Gastrocnemius medialis (tissue), 4 donors: Measurements from ENCODE around the gene PRELID1. TPM values are rescaled to one million over a fixed set of nuclear protein-coding genes. Genes with fewer than 3 reads are reported as not detected.

ENCODE experiments used
- ATAC-seq, 2 donors: fragments of 150-250 bp; one replicate each; pipeline ENCODE4 v1.9.1; 2016
- DNase-seq, 2 donors: peaks; one replicate each; pipeline ENCODE4 v3.0.0-alpha.2; 2019
- H3K27ac ChIP-seq, 4 donors: fragments of 200-600 bp; sonication (generic); 1 replicate in 1 of 4; 2 replicates in 3 of 4; pipeline ENCODE4 v1.5.1; 2016 to 2018; ENCODE audit warnings: mild to moderate bottlenecking in 2 of 4, moderate library complexity in 1 of 4
- H3K27me3 ChIP-seq, 3 donors: fragments of 200-600 bp; sonication (generic) in 2 of 3; 1 replicate in 1 of 3; 2 replicates in 2 of 3; pipeline versions ENCODE4 v1.5.1 to v1.6.0; 2016 to 2019; ENCODE audit warnings: mild to moderate bottlenecking in 1 of 3, moderate library complexity in 1 of 3
- H3K36me3 ChIP-seq, 2 donors: fragments of 200-600 bp; sonication (generic) in 1 of 2; one replicate each; pipeline ENCODE4 v1.5.1; 2017 to 2018
- H3K4me1 ChIP-seq, 2 donors: fragments of 200-600 bp; sonication (generic) in 1 of 2; one replicate each; pipeline ENCODE4 v1.5.1; 2016 to 2017; ENCODE audit warnings: mild to moderate bottlenecking in 2 of 2
- H3K4me3 ChIP-seq, 4 donors: fragments of 200-600 bp; sonication (generic) in 3 of 4; 1 replicate in 1 of 4; 2 replicates in 3 of 4; pipeline ENCODE4 v1.5.1; 2016 to 2019; ENCODE audit warnings: mild to moderate bottlenecking in 2 of 4
- H3K9me3 ChIP-seq, 3 donors: fragments of 200-600 bp; sonication (generic) in 2 of 3; 1 replicate in 1 of 3; 2 replicates in 2 of 3; pipeline ENCODE4 v1.5.1; 2016 to 2019
- POLR2A ChIP-seq, 2 donors: fragments of 450-650 bp; IDR thresholded peaks; one replicate each; pipeline ENCODE4 v1.6.1; 2017; ENCODE audit warnings: antibody characterized with exemption in 2 of 2, mild to moderate bottlenecking in 2 of 2, moderate library complexity in 2 of 2
- in situ Hi-C, 4 donors: fragments of 200-750 bp; cut with MboI; loops; one replicate each; pipeline versions ENCODE4 v1.15.0 to v1.8.0; 2017; ENCODE audit warnings: low sequenced_read_pairs in 4 of 4
- intact Hi-C: fragments of 100-400 bp; cut with DNase I; formaldehyde crosslinking; loops from one replicate; pipeline ENCODE4 v1.15.1; 2023; ENCODE audit warnings: low total_unique reads
- total RNA-seq, 4 donors: library from RNA; depleted of rRNA; stranded (reverse); fragments of >200 nt; gene quantifications; one replicate each; pipeline versions ENCODE4 v1.1.0 to v1.2.3, GENCODE V29; 2016
- TF ChIP-seq, protein P1 (sequence below), 5 experiments: fragments of 450-650 bp in 3 of 5; fragments of 200-600 bp in 2 of 5; sonication (generic) in 2 of 5; IDR thresholded peaks in 4 of 5; conservative IDR thresholded peaks in 1 of 5; 1 replicate in 4 of 5; 2 replicates in 1 of 5; pipeline ENCODE4 v1.5.1; 2016 to 2019; ENCODE audit warnings: antibody characterized with exemption in 5 of 5, mild to moderate bottlenecking in 3 of 5, moderate library complexity in 3 of 5

PRELID1 gene
- total RNA-seq, 4 donors from 2014 or later: 13.4 to 45.8 (median 28.2) TPM

DNA sequence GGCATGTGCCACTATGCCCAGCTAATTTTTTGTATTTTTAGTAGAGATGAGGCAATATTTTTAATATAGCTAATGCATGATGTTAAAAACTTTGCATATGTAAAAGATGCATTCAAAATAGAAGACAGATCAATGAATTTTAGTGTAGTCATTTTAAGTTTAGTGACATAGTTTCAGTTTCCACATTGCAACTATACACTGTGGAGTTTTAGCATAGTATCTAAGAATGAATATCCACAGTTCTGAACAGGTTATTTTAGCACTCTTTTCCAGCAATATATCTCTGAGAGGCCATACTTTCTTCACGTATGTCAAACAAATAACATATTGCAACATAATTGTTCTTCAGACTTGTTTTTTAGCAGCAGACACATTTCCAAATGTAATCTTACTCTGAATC is 39.4 kb upstream of the PRELID1 start:
- in situ Hi-C loops (loop anchor here in 1 of 4 donors (25.0 kb wide), 1 partner anchor 152 kb away; no protein-coding TSS in a partner anchor), intact Hi-C loops (no loop called here)
- H3K9me3 ChIP-seq: no peaks in the 10 kb centered on the region
- no peaks in the 10 kb centered on the region for H3K27me3 ChIP-seq
- no peak overlapping the region for H3K4me3 ChIP-seq
- no peak overlapping the region for H3K27ac ChIP-seq
- DNase-seq (no peak), ATAC-seq (no peak)
- peaks cover 0 to 2% of the 10 kb centered on the region in 2 donors for H3K4me1 ChIP-seq
- no peak for TF ChIP-seq POLR2A (IDR thresholded peaks at IDR 0.05)
- TF ChIP-seq, protein P1, sequence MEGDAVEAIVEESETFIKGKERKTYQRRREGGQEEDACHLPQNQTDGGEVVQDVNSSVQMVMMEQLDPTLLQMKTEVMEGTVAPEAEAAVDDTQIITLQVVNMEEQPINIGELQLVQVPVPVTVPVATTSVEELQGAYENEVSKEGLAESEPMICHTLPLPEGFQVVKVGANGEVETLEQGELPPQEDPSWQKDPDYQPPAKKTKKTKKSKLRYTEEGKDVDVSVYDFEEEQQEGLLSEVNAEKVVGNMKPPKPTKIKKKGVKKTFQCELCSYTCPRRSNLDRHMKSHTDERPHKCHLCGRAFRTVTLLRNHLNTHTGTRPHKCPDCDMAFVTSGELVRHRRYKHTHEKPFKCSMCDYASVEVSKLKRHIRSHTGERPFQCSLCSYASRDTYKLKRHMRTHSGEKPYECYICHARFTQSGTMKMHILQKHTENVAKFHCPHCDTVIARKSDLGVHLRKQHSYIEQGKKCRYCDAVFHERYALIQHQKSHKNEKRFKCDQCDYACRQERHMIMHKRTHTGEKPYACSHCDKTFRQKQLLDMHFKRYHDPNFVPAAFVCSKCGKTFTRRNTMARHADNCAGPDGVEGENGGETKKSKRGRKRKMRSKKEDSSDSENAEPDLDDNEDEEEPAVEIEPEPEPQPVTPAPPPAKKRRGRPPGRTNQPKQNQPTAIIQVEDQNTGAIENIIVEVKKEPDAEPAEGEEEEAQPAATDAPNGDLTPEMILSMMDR (IDR thresholded peaks at IDR 0.05 in 4 of 5, conservative IDR thresholded peaks at IDR 0.05 in 1 of 5): no peak
- peaks cover 0 to 50% of the 10 kb centered on the region in 2 donors for H3K36me3 ChIP-seq

DNA sequence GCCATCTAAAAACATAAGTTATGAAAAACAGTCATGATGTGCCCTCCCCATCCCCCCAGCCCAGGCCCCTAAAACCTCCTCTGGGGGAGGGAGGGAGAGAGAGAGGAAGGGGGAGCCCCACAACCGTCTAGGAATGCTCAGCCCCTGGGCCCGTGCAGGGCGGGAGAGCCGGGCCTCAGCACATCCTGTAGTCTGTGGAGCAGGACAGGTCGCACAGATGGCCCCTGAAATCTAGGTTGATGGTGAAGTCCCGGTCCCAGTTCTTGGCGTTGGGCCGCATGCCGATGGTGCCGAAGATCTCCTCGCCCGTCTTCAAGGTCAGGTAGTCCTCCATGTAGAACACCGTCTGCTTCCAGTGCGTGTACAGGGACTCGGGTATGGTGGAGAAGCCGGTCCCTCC is 38.2 kb upstream of the PRELID1 start:
- no peak for DNase-seq
- Histone ChIP-seq H3K9me3 (no peaks in the 10 kb centered on the region), H3K4me3 (no peak overlapping the region), H3K27ac (no peak overlapping the region), H3K36me3 (peaks cover 5 to 49% of the 10 kb centered on the region in 2 donors), H3K27me3 (no peaks in the 10 kb centered on the region), H3K4me1 (peaks cover 0 to 2% of the 10 kb centered on the region in 2 donors)
- intact Hi-C loops (no loop called here), in situ Hi-C loops (loop anchor here in 1 of 4 donors (25.0 kb wide), 1 partner anchor 153 kb away; no protein-coding TSS in a partner anchor)
- TF ChIP-seq POLR2A (IDR thresholded peaks at IDR 0.05): no peak
- TF ChIP-seq, protein P1 (IDR thresholded peaks at IDR 0.05 in 4 of 5, conservative IDR thresholded peaks at IDR 0.05 in 1 of 5): no peak
- ATAC-seq: no peak

DNA sequence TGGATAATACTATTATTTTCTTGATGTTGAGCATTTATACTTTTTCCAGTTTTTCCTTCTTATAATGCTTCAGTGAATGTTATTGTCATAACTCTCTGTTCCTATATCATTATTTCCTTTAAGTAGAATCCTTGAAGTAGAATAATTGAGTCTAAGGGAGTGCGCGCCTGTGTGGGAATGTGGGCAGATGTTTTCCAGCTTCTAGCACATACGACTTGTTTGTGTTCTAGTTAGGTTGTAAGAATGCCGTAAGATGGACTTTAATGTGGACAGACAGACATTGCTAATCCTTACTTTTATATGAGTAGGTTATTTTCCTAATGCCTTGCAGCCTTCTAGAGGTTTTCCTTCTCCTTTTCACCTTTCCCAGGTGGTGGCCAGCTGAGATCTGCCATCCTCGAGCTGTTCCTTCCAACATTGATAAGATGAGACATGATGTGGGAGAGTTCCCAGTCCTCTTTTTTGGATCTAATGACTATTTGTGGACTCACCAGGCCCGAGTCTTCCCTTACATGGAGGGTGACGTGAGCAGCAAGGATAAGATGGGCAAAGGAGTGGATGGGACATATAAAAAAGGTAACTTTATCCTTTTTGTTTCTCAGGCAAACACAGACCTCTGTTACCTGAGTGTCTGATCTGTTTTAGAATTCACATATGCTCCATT is 34.2 kb upstream of the PRELID1 start:
- DNase-seq: no peak
- no peak for TF ChIP-seq POLR2A (IDR thresholded peaks at IDR 0.05)
- TF ChIP-seq, protein P1 (IDR thresholded peaks at IDR 0.05 in 4 of 5, conservative IDR thresholded peaks at IDR 0.05 in 1 of 5): no peak
- Histone ChIP-seq H3K9me3 (no peaks in the 10 kb centered on the region), H3K27ac (no peak overlapping the region), H3K27me3 (no peaks in the 10 kb centered on the region), H3K4me3 (no peak overlapping the region), H3K4me1 (no peaks in the 10 kb centered on the region), H3K36me3 (peaks cover 5 to 61% of the 10 kb centered on the region in 2 donors)
- in situ Hi-C loops (loop anchor here in 1 of 4 donors (25.0 kb wide), 1 partner anchor 157 kb away; no protein-coding TSS in a partner anchor), intact Hi-C loops (no loop called here)
- no peak for ATAC-seq

DNA sequence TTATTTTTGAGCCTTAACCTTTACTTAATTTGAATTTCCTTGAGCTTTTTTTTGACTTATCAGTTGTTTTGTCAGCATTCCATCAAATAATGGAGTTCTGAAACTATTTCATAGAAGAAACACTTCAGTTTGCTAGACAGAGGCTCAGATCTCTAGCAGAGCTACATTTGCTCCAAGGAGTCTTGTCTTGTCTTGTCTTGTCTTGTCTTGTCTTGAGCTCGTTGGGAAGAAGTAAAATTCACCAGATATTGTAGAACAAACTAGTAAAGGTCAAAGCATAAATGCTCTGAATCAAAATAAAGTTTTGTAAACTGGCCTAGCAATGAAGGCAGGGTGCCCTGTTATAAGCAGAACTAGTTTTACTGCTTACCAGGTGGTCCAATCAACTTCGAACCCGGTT is 33.6 kb upstream of the PRELID1 start:
- Histone ChIP-seq H3K4me3 (no peak overlapping the region), H3K9me3 (no peaks in the 10 kb centered on the region), H3K27me3 (no peaks in the 10 kb centered on the region), H3K27ac (no peak overlapping the region), H3K36me3 (peaks cover 5 to 65% of the 10 kb centered on the region in 2 donors), H3K4me1 (no peaks in the 10 kb centered on the region)
- no peak for DNase-seq
- intact Hi-C loops: no loop called here
- no peak for TF ChIP-seq POLR2A (IDR thresholded peaks at IDR 0.05)
- TF ChIP-seq, protein P1 (IDR thresholded peaks at IDR 0.05 in 4 of 5, conservative IDR thresholded peaks at IDR 0.05 in 1 of 5): no peak
- in situ Hi-C loops: loop anchor here in 1 of 4 donors (25.0 kb wide), 1 partner anchor 158 kb away; no protein-coding TSS in a partner anchor
- no peak for ATAC-seq
